HL-60 (cell line): ENCODE results near the gene IL1RAPL2.

Source experiments
- POLR2AphosphoS5 ChIP-seq: IDR thresholded peaks from 2 replicates; pipeline ENCODE4 v1.6.1; 2012; ENCODE audit warnings: low read depth
- SPI1 ChIP-seq: IDR thresholded peaks from 2 replicates; pipeline ENCODE4 v1.6.1; 2012; ENCODE audit warnings: low read depth, mild to moderate bottlenecking, borderline replicate concordance
- TF ChIP-seq, protein P1 (sequence below): IDR thresholded peaks from one replicate; pipeline ENCODE4 v1.5.1; 2011; ENCODE audit warnings: low read length, control low read depth, inconsistent platforms; ENCODE audit not compliant: insufficient read depth
- TF ChIP-seq, protein P2 (sequence below): IDR thresholded peaks from 2 replicates; pipeline ENCODE4 v1.6.1; 2012; ENCODE audit warnings: low read depth; ENCODE audit not compliant: insufficient replicate concordance

DNA sequence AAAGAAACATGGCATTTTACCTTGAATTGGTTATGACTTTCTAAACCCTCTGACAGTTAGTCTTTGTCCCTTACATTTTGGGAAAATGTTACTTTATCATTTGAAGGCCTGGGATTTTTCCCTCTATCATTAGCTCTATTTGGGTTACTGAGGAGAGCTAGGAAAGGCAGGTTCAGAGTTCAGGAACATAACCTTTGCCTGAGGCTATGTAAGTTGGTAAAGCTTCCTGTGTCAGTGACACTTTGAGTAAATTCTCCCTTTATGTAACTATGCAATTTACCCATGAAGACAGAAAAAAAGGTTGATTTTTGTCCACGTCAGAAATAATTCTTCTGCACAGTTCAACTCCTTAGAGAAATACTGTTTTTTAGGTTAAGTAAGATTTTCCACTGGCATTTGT lies 1084.6 kb downstream of the IL1RAPL2 start:
- TF ChIP-seq, protein P1, sequence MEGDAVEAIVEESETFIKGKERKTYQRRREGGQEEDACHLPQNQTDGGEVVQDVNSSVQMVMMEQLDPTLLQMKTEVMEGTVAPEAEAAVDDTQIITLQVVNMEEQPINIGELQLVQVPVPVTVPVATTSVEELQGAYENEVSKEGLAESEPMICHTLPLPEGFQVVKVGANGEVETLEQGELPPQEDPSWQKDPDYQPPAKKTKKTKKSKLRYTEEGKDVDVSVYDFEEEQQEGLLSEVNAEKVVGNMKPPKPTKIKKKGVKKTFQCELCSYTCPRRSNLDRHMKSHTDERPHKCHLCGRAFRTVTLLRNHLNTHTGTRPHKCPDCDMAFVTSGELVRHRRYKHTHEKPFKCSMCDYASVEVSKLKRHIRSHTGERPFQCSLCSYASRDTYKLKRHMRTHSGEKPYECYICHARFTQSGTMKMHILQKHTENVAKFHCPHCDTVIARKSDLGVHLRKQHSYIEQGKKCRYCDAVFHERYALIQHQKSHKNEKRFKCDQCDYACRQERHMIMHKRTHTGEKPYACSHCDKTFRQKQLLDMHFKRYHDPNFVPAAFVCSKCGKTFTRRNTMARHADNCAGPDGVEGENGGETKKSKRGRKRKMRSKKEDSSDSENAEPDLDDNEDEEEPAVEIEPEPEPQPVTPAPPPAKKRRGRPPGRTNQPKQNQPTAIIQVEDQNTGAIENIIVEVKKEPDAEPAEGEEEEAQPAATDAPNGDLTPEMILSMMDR = no peak
- TF ChIP-seq POLR2AphosphoS5 (no peak), SPI1 (no peak)
- TF ChIP-seq, protein P2, sequence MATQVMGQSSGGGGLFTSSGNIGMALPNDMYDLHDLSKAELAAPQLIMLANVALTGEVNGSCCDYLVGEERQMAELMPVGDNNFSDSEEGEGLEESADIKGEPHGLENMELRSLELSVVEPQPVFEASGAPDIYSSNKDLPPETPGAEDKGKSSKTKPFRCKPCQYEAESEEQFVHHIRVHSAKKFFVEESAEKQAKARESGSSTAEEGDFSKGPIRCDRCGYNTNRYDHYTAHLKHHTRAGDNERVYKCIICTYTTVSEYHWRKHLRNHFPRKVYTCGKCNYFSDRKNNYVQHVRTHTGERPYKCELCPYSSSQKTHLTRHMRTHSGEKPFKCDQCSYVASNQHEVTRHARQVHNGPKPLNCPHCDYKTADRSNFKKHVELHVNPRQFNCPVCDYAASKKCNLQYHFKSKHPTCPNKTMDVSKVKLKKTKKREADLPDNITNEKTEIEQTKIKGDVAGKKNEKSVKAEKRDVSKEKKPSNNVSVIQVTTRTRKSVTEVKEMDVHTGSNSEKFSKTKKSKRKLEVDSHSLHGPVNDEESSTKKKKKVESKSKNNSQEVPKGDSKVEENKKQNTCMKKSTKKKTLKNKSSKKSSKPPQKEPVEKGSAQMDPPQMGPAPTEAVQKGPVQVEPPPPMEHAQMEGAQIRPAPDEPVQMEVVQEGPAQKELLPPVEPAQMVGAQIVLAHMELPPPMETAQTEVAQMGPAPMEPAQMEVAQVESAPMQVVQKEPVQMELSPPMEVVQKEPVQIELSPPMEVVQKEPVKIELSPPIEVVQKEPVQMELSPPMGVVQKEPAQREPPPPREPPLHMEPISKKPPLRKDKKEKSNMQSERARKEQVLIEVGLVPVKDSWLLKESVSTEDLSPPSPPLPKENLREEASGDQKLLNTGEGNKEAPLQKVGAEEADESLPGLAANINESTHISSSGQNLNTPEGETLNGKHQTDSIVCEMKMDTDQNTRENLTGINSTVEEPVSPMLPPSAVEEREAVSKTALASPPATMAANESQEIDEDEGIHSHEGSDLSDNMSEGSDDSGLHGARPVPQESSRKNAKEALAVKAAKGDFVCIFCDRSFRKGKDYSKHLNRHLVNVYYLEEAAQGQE = no peak
